Measurements from ENCODE around the gene CNN2.
"Not testable (repeated sequence)": the region's sequence is repeated elsewhere in the genome, so short reads cannot be mapped to it uniquely, and the experiment has no call there.

Gene CNN2

GRCh38 chr19:1019980-1020867 lies 6.2 kb upstream of the CNN2 start:
- peak overlapping the region; percentile 97 for H3K4me3 Mint-ChIP-seq
- no peaks in the 10 kb centered on the region for H3K9me3 Mint-ChIP-seq
- peak; percentile 21 for DNase-seq (ENCODE audit: low spot score)
- peak overlapping the region; percentile 96 for H3K27ac Mint-ChIP-seq
- H3K36me3 Mint-ChIP-seq (ENCODE audit: low read depth), result peaks cover 4% of the 10 kb centered on the region
- H3K27me3 Mint-ChIP-seq (ENCODE audit: low read depth), result no peaks in the 10 kb centered on the region
- peaks cover 17% of the 10 kb centered on the region for H3K4me1 Mint-ChIP-seq (ENCODE audit: low read depth)

- Mint-ChIP-seq H3K4me1 (ENCODE audit: low read depth) (peaks cover 19% of the 10 kb centered on the region), H3K9me3 (no peaks in the 10 kb centered on the region), H3K27me3 (ENCODE audit: low read depth) (no peaks in the 10 kb centered on the region), H3K4me3 (peak within 1 kb of the TSS; percentile 97), H3K27ac (peak within 1 kb of the TSS; percentile 100), H3K36me3 (ENCODE audit: low read depth) (peaks cover 4% of the 10 kb centered on the region)
- DNase-seq (ENCODE audit: low spot score), result peak; percentile 97
These were observed 5.5 kb upstream of the CNN2 start, which contains the start of gene TMEM259 for GRCh38 chr19:1020868-1021425. Gene TMEM259 (minus strand): TSS chr19:1021123. CDS start chr19:1020996, 127 bp downstream.

- H3K4me3 Mint-ChIP-seq; DNase-seq (ENCODE audit: low spot score); H3K27ac Mint-ChIP-seq; H3K27me3 Mint-ChIP-seq (ENCODE audit: low read depth); H3K9me3 Mint-ChIP-seq: not testable (repeated sequence)
- Mint-ChIP-seq H3K4me1 (ENCODE audit: low read depth) (peaks cover 15% of the 10 kb centered on the region), H3K36me3 (ENCODE audit: low read depth) (peaks cover 12% of the 10 kb centered on the region)
These were observed 2.6 kb upstream of the CNN2 start for GRCh38 chr19:1023883-1024188.

GRCh38 chr19:1025080-1025479 lies 1.3 kb upstream of the CNN2 start:
- not testable (repeated sequence) for H3K9me3 Mint-ChIP-seq; H3K27ac Mint-ChIP-seq; H3K4me3 Mint-ChIP-seq; H3K27me3 Mint-ChIP-seq (ENCODE audit: low read depth); DNase-seq (ENCODE audit: low spot score)
- Mint-ChIP-seq H3K36me3 (ENCODE audit: low read depth) (peaks cover 16% of the 10 kb centered on the region), H3K4me1 (ENCODE audit: low read depth) (peaks cover 16% of the 10 kb centered on the region)

GRCh38 chr19:1026783-1027649 lies 608 bp downstream of the CNN2 start:
- Mint-ChIP-seq H3K9me3 (no peaks in the 10 kb centered on the region), H3K4me3 (peak overlapping the region; percentile 99), H3K36me3 (ENCODE audit: low read depth) (peaks cover 23% of the 10 kb centered on the region), H3K27me3 (ENCODE audit: low read depth) (no peaks in the 10 kb centered on the region), H3K27ac (peak overlapping the region; percentile 91), H3K4me1 (ENCODE audit: low read depth) (peaks cover 16% of the 10 kb centered on the region)
- DNase-seq (ENCODE audit: low spot score), result peak; percentile 37

- H3K9me3 Mint-ChIP-seq, result no peaks in the 10 kb centered on the region
- no peaks in the 10 kb centered on the region for H3K27me3 Mint-ChIP-seq (ENCODE audit: low read depth)
- peak overlapping the region; percentile 99 for H3K4me3 Mint-ChIP-seq
- H3K4me1 Mint-ChIP-seq (ENCODE audit: low read depth), result peaks cover 20% of the 10 kb centered on the region
- peak overlapping the region; percentile 80 for H3K27ac Mint-ChIP-seq
- no peak for DNase-seq (ENCODE audit: low spot score)
- H3K36me3 Mint-ChIP-seq (ENCODE audit: low read depth), result peaks cover 30% of the 10 kb centered on the region
These were observed 1.2 kb downstream of the CNN2 start for GRCh38 chr19:1027650-1028061.

GRCh38 chr19:1028062-1028926 lies 1.9 kb downstream of the CNN2 start:
- Mint-ChIP-seq H3K4me1 (ENCODE audit: low read depth) (peaks cover 21% of the 10 kb centered on the region), H3K4me3 (peak overlapping the region; percentile 99), H3K9me3 (no peaks in the 10 kb centered on the region), H3K27ac (peak overlapping the region; percentile 80), H3K36me3 (ENCODE audit: low read depth) (peaks cover 36% of the 10 kb centered on the region), H3K27me3 (ENCODE audit: low read depth) (no peaks in the 10 kb centered on the region)
- DNase-seq (ENCODE audit: low spot score), result peak; percentile 40

GRCh38 chr19:1032264-1032867 lies 6.0 kb downstream of the CNN2 start:
- Mint-ChIP-seq H3K9me3 (no peaks in the 10 kb centered on the region), H3K27me3 (ENCODE audit: low read depth) (no peaks in the 10 kb centered on the region), H3K36me3 (ENCODE audit: low read depth) (peaks cover 55% of the 10 kb centered on the region), H3K27ac (peak overlapping the region; percentile 57), H3K4me1 (ENCODE audit: low read depth) (peaks cover 28% of the 10 kb centered on the region), H3K4me3 (no peak overlapping the region)
- no peak for DNase-seq (ENCODE audit: low spot score)

- H3K27ac Mint-ChIP-seq, result peak overlapping the region; percentile 78
- no peaks in the 10 kb centered on the region for H3K9me3 Mint-ChIP-seq
- no peak for DNase-seq (ENCODE audit: low spot score)
- no peak overlapping the region for H3K4me3 Mint-ChIP-seq
- H3K4me1 Mint-ChIP-seq (ENCODE audit: low read depth), result peaks cover 46% of the 10 kb centered on the region
- H3K36me3 Mint-ChIP-seq (ENCODE audit: low read depth), result peaks cover 60% of the 10 kb centered on the region
- H3K27me3 Mint-ChIP-seq (ENCODE audit: low read depth), result no peaks in the 10 kb centered on the region
These were observed 9.7 kb downstream of the CNN2 start for GRCh38 chr19:1035998-1036621.

GRCh38 chr19:1037621-1038064 lies 11.2 kb downstream of the CNN2 start:
- H3K9me3 Mint-ChIP-seq, result no peaks in the 10 kb centered on the region
- DNase-seq (ENCODE audit: low spot score), result no peak
- no peaks in the 10 kb centered on the region for H3K27me3 Mint-ChIP-seq (ENCODE audit: low read depth)
- H3K36me3 Mint-ChIP-seq (ENCODE audit: low read depth), result peaks cover 53% of the 10 kb centered on the region
- H3K4me3 Mint-ChIP-seq, result peak overlapping the region; percentile 97
- H3K27ac Mint-ChIP-seq, result peak overlapping the region; percentile 95
- H3K4me1 Mint-ChIP-seq (ENCODE audit: low read depth), result peaks cover 43% of the 10 kb centered on the region

GRCh38 chr19:1038978-1039645 lies 12.7 kb downstream of the CNN2 start:
- no peak for DNase-seq (ENCODE audit: low spot score)
- H3K36me3 Mint-ChIP-seq (ENCODE audit: low read depth), result peaks cover 49% of the 10 kb centered on the region

More at GRCh38 chr19:1038978-1039645, 12.7 kb downstream of the CNN2 start:
- H3K4me1 Mint-ChIP-seq (ENCODE audit: low read depth), result peaks cover 39% of the 10 kb centered on the region
- peak overlapping the region; percentile 95 for H3K27ac Mint-ChIP-seq
- H3K9me3 Mint-ChIP-seq, result no peaks in the 10 kb centered on the region
- no peaks in the 10 kb centered on the region for H3K27me3 Mint-ChIP-seq (ENCODE audit: low read depth)
- H3K4me3 Mint-ChIP-seq, result peak overlapping the region; percentile 97

Data from T-helper 2 cell treated with Interferon-gamma antibody and Interleukin-4, amounts not matched to agents 5 μg/mL and 100 μg/mL, for 36 hours (primary cell).